Prostate gland (tissue), 2 donors: ENCODE data around the gene RCN1.

Experiments used
- POLR2A ChIP-seq: fragments of 450-650 bp; IDR thresholded peaks from one replicate; pipeline ENCODE4 v1.6.1; 2016; ENCODE audit warnings: antibody characterized with exemption, mild to moderate bottlenecking
- TF ChIP-seq, protein P1 (sequence below), 4 experiments: fragments of 200-600 bp in 2 of 4; fragments of 450-650 bp in 2 of 4; sonication (generic) in 2 of 4; IDR thresholded peaks; 1 replicate in 3 of 4; 2 replicates in 1 of 4; pipeline ENCODE4 v1.5.1; 2016 to 2019; ENCODE audit warnings: antibody characterized with exemption in 4 of 4, mild to moderate bottlenecking in 2 of 4, moderate library complexity in 2 of 4

DNA sequence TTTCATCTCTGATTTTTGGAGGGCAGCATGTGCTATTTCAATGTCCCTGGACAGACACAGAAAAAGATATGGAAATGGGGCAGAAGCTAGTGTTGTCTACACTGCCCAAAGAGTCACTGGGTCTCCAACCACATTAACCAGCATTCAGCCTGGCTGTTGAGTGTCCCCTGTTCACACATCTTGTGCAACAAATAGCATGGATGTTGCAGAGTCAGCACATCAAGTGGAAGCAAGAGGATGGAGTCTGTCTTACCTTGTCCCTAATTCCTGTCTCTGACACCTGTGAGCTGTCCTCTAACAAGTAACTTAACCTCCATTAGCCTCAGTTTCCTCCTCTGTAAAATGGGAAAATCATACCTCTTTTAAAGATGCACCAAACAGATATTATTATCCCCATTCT, 60.2 kb downstream of the RCN1 start:
- TF ChIP-seq, protein P1, sequence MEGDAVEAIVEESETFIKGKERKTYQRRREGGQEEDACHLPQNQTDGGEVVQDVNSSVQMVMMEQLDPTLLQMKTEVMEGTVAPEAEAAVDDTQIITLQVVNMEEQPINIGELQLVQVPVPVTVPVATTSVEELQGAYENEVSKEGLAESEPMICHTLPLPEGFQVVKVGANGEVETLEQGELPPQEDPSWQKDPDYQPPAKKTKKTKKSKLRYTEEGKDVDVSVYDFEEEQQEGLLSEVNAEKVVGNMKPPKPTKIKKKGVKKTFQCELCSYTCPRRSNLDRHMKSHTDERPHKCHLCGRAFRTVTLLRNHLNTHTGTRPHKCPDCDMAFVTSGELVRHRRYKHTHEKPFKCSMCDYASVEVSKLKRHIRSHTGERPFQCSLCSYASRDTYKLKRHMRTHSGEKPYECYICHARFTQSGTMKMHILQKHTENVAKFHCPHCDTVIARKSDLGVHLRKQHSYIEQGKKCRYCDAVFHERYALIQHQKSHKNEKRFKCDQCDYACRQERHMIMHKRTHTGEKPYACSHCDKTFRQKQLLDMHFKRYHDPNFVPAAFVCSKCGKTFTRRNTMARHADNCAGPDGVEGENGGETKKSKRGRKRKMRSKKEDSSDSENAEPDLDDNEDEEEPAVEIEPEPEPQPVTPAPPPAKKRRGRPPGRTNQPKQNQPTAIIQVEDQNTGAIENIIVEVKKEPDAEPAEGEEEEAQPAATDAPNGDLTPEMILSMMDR (IDR thresholded peaks at IDR 0.05), result no peak
- no peak for TF ChIP-seq POLR2A
